HepG2 (cell line): ENCODE data around the gene XXYLT1. TPM values are rescaled to one million over a fixed set of nuclear protein-coding genes. Genes with fewer than 3 reads are reported as not detected.
A peak's percentile ranks its signal among the peaks of the same experiment; 100 is the strongest.

Experiments
- ETV5 ChIP-seq: IDR thresholded peaks from 2 replicates; pipeline ENCODE4 v1.6.1; 2018; ENCODE audit warnings: missing biosample characterization, missing genetic modification reagents, inconsistent platforms, borderline replicate concordance
- FOSL1 ChIP-seq: sonication (generic); formaldehyde crosslinking; IDR thresholded peaks from 2 replicates; pipeline ENCODE4 v1.9.0; 2021; ENCODE audit warnings: missing genetic modification reagents, borderline replicate concordance
- MXD4 ChIP-seq: IDR thresholded peaks from 2 replicates; pipeline ENCODE4 v1.6.1; 2016; ENCODE audit warnings: mild to moderate bottlenecking, missing biosample characterization, missing genetic modification reagents
- ZFX ChIP-seq: sonication (generic); formaldehyde crosslinking; IDR thresholded peaks from 2 replicates; pipeline ENCODE4 v1.4.0; 2020; ENCODE audit warnings: mild to moderate bottlenecking, low read depth, missing genetic modification reagents, moderate library complexity
- ZNF124 ChIP-seq: sonication (generic); formaldehyde crosslinking; IDR thresholded peaks from 2 replicates; pipeline ENCODE4 v1.4.0; 2020; ENCODE audit warnings: missing genetic modification reagents
- ZNF224 ChIP-seq: sonication (generic); formaldehyde crosslinking; IDR thresholded peaks from 2 replicates; pipeline ENCODE4 v1.5.0; 2020; ENCODE audit warnings: mild to moderate bottlenecking, missing genetic modification reagents
- polyA plus RNA-seq, 8 experiments: library from polyadenylated mRNA; depleted of rRNA in 3 of 8; stranded (reverse) in 7 of 8; unstranded in 1 of 8; fragments of >200 nt; fragmentation: Illumina TruSeq in 4 of 8; extraction: Trizol in 4 of 8; gene quantifications; 2 replicates each; pipeline versions ENCODE4 v1.2.1 to v1.2.3, GENCODE V29; 2011 to 2016; ENCODE audit warnings: low read depth in 4 of 8, missing spikeins in 1 of 8, mixed read lengths in 1 of 8; ENCODE audit not compliant: insufficient read depth in 1 of 8
- total RNA-seq, 5 experiments: library from RNA; depleted of rRNA; stranded (reverse); fragments of >200 nt; fragmentation: Illumina TruSeq; extraction: Trizol; gene quantifications; 2 replicates each; pipeline ENCODE4 v1.2.3, GENCODE V29; 2016; ENCODE audit warnings: low read depth in 1 of 5
- TF ChIP-seq, protein P1 (sequence below): sonication (generic); formaldehyde crosslinking; IDR thresholded peaks from 2 replicates; pipeline ENCODE4 v1.5.0; 2020; ENCODE audit warnings: mild to moderate bottlenecking, missing genetic modification reagents, borderline replicate concordance
- TF ChIP-seq, protein P2 (sequence below): sonication (generic); formaldehyde crosslinking; IDR thresholded peaks from 2 replicates; pipeline ENCODE4 v1.4.0; 2020; ENCODE audit warnings: mild to moderate bottlenecking, missing genetic modification reagents
- TF ChIP-seq, protein P3 (sequence below): sonication (generic); formaldehyde crosslinking; IDR thresholded peaks from 2 replicates; pipeline ENCODE4 v1.5.1; 2020; ENCODE audit warnings: mild to moderate bottlenecking, missing genetic modification reagents, moderate library complexity
- TF ChIP-seq, protein P4 (sequence below): sonication (generic); formaldehyde crosslinking; conservative IDR thresholded peaks from 2 replicates; pipeline ENCODE4 v1.4.0; 2020; ENCODE audit warnings: missing genetic modification reagents
- TF ChIP-seq, protein P5 (sequence below): sonication (generic); formaldehyde crosslinking; IDR thresholded peaks from 2 replicates; pipeline ENCODE4 v1.4.0; 2020; ENCODE audit warnings: missing genetic modification reagents
- TF ChIP-seq, protein P6 (sequence below): sonication (generic); formaldehyde crosslinking; IDR thresholded peaks from 2 replicates; pipeline ENCODE4 v1.5.0; 2020; ENCODE audit warnings: mild to moderate bottlenecking, missing genetic modification reagents, moderate library complexity

The XXYLT1 gene
- total and polyA plus RNA-seq, 2 of the 13 experiments (the other 11 are each of a cell fraction or from before 2014, with no cell fraction given): 17.7 to 19.0 TPM

DNA sequence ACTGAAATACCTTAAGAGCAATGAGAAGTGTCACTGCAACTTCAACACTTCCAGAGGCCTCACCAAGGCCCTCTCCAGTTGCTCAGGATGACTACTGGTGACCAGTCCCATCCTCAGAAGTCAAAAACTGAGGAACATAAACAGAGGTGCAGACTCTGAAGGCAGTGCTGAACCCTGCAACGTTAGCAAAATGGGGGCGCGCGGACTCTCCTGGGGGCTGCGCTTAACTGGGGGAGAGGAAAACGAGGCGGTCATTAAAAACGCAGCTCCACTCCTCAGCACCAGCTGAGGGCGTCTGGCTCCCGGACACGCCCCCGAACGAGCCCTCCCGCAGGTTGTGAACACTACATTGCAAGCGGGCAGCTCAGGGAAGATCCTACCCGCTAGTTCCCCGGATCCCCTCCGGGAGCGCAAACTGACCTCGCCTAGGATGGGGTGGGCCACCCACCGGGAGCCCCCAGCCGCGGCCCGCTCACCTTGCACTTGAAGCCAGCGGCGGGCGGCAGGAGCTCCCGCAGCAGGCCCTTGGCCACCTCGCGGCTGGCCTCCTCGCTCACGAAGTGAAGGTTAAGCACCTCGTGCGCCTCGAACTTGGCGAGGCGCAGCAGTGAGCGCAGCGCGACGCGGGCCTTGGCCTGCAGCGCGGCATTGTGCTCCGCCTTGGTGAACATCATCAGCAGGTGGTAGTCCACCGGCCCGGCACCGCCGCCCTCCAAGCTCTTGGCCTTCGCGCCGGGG lies 711 bp downstream of the XXYLT1 start (continued):
- TF ChIP-seq, protein P1, sequence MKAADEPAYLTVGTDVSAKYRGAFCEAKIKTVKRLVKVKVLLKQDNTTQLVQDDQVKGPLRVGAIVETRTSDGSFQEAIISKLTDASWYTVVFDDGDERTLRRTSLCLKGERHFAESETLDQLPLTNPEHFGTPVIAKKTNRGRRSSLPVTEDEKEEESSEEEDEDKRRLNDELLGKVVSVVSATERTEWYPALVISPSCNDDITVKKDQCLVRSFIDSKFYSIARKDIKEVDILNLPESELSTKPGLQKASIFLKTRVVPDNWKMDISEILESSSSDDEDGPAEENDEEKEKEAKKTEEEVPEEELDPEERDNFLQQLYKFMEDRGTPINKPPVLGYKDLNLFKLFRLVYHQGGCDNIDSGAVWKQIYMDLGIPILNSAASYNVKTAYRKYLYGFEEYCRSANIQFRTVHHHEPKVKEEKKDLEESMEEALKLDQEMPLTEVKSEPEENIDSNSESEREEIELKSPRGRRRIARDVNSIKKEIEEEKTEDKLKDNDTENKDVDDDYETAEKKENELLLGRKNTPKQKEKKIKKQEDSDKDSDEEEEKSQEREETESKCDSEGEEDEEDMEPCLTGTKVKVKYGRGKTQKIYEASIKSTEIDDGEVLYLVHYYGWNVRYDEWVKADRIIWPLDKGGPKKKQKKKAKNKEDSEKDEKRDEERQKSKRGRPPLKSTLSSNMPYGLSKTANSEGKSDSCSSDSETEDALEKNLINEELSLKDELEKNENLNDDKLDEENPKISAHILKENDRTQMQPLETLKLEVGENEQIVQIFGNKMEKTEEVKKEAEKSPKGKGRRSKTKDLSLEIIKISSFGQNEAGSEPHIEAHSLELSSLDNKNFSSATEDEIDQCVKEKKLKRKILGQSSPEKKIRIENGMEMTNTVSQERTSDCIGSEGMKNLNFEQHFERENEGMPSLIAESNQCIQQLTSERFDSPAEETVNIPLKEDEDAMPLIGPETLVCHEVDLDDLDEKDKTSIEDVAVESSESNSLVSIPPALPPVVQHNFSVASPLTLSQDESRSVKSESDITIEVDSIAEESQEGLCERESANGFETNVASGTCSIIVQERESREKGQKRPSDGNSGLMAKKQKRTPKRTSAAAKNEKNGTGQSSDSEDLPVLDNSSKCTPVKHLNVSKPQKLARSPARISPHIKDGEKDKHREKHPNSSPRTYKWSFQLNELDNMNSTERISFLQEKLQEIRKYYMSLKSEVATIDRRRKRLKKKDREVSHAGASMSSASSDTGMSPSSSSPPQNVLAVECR (CRISPR knock-in tag): peak; percentile 43; the same call in 1 of the 2 replicates
- TF ChIP-seq, protein P2, sequence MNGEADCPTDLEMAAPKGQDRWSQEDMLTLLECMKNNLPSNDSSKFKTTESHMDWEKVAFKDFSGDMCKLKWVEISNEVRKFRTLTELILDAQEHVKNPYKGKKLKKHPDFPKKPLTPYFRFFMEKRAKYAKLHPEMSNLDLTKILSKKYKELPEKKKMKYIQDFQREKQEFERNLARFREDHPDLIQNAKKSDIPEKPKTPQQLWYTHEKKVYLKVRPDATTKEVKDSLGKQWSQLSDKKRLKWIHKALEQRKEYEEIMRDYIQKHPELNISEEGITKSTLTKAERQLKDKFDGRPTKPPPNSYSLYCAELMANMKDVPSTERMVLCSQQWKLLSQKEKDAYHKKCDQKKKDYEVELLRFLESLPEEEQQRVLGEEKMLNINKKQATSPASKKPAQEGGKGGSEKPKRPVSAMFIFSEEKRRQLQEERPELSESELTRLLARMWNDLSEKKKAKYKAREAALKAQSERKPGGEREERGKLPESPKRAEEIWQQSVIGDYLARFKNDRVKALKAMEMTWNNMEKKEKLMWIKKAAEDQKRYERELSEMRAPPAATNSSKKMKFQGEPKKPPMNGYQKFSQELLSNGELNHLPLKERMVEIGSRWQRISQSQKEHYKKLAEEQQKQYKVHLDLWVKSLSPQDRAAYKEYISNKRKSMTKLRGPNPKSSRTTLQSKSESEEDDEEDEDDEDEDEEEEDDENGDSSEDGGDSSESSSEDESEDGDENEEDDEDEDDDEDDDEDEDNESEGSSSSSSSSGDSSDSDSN (CRISPR knock-in tag): no peak
- TF ChIP-seq ETV5 (CRISPR knock-in tag) (peak; percentile 8; the same call in 1 of the 2 replicates), ZFX (CRISPR knock-in tag) (peak; percentile 81), MXD4 (peak; percentile 69), ZNF224 (CRISPR knock-in tag) (0 out of 2 replicates have a peak, but pooled peaks have one; percentile 38), FOSL1 (CRISPR knock-in tag) (peak; percentile 52; the same call in 1 of the 2 replicates), ZNF124 (CRISPR knock-in tag) (peak; percentile 56; the same call in 1 of the 2 replicates)
- TF ChIP-seq, protein P3, sequence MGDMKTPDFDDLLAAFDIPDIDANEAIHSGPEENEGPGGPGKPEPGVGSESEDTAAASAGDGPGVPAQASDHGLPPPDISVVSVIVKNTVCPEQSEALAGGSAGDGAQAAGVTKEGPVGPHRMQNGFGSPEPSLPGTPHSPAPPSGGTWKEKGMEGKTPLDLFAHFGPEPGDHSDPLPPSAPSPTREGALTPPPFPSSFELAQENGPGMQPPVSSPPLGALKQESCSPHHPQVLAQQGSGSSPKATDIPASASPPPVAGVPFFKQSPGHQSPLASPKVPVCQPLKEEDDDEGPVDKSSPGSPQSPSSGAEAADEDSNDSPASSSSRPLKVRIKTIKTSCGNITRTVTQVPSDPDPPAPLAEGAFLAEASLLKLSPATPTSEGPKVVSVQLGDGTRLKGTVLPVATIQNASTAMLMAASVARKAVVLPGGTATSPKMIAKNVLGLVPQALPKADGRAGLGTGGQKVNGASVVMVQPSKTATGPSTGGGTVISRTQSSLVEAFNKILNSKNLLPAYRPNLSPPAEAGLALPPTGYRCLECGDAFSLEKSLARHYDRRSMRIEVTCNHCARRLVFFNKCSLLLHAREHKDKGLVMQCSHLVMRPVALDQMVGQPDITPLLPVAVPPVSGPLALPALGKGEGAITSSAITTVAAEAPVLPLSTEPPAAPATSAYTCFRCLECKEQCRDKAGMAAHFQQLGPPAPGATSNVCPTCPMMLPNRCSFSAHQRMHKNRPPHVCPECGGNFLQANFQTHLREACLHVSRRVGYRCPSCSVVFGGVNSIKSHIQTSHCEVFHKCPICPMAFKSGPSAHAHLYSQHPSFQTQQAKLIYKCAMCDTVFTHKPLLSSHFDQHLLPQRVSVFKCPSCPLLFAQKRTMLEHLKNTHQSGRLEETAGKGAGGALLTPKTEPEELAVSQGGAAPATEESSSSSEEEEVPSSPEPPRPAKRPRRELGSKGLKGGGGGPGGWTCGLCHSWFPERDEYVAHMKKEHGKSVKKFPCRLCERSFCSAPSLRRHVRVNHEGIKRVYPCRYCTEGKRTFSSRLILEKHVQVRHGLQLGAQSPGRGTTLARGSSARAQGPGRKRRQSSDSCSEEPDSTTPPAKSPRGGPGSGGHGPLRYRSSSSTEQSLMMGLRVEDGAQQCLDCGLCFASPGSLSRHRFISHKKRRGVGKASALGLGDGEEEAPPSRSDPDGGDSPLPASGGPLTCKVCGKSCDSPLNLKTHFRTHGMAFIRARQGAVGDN (CRISPR knock-in tag): peak; percentile 95
- TF ChIP-seq, protein P4, sequence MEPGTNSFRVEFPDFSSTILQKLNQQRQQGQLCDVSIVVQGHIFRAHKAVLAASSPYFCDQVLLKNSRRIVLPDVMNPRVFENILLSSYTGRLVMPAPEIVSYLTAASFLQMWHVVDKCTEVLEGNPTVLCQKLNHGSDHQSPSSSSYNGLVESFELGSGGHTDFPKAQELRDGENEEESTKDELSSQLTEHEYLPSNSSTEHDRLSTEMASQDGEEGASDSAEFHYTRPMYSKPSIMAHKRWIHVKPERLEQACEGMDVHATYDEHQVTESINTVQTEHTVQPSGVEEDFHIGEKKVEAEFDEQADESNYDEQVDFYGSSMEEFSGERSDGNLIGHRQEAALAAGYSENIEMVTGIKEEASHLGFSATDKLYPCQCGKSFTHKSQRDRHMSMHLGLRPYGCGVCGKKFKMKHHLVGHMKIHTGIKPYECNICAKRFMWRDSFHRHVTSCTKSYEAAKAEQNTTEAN (CRISPR knock-in tag): peak; percentile 45; the same call in 1 of the 2 replicates
- TF ChIP-seq, protein P5, sequence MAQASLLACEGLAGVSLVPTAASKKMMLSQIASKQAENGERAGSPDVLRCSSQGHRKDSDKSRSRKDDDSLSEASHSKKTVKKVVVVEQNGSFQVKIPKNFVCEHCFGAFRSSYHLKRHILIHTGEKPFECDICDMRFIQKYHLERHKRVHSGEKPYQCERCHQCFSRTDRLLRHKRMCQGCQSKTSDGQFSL: 0 out of 2 replicates have a peak, but pooled peaks have one; percentile 15
- TF ChIP-seq, protein P6, sequence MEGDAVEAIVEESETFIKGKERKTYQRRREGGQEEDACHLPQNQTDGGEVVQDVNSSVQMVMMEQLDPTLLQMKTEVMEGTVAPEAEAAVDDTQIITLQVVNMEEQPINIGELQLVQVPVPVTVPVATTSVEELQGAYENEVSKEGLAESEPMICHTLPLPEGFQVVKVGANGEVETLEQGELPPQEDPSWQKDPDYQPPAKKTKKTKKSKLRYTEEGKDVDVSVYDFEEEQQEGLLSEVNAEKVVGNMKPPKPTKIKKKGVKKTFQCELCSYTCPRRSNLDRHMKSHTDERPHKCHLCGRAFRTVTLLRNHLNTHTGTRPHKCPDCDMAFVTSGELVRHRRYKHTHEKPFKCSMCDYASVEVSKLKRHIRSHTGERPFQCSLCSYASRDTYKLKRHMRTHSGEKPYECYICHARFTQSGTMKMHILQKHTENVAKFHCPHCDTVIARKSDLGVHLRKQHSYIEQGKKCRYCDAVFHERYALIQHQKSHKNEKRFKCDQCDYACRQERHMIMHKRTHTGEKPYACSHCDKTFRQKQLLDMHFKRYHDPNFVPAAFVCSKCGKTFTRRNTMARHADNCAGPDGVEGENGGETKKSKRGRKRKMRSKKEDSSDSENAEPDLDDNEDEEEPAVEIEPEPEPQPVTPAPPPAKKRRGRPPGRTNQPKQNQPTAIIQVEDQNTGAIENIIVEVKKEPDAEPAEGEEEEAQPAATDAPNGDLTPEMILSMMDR (CRISPR knock-in tag): peak; percentile 43; the same call in 1 of the 2 replicates
